ENCODE results near the gene CC2D1B. TPM values are rescaled to one million over a fixed set of nuclear protein-coding genes. Genes with fewer than 3 reads are reported as not detected.

Gene CC2D1B
- total RNA-seq, 1 donor from 2014 or later, result 43.1 TPM

DNA sequence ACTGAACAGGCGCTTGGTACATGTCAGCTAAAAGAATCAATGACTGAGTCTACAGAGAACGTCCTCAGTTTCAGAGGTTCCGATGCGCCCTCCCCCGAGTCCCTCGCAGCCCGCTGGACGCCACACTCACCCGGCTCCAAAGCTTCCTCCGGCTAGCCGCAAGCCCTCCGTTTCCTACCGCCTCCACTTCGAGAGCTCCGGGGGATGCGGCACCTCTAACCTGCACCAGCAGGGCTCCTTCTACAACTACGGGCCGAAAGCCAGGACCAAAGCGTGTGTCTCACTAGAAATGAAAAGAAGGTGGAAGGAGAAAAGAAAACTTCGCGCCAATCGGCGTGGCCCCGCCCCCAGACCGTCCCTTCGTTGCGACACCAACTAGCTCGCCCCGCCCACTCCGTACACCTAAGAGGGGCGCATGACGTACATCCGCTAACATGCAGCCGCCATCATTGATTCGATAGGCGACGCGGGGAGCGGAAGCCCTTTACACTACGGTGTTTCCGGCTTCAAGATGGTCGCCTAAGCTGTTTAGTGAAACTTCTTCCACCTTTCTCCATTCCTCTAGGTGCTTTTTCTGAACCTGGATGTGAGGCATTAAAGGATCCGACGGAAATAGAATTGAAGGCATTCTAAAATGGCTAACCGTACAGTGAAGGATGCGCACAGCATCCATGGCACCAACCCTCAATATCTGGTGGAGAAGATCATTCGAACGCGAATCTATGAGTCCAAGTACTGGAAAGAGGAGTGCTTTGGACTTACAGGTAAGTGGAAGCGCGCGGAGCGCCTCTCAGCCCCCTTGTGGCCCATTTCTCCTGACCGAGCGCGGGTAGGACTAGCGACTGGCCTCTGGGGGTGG lies 38.3 kb upstream of the CC2D1B start, which contains the start of the genes ORC1 and PRPF38A:
Gene ORC1, minus strand, starts transcription at position 308 of the 859 bp plus-strand sequence. CDS start 2,200 bp downstream, outside the sequence.
Gene PRPF38A, plus strand, starts transcription at position 487 of the 859 bp plus-strand sequence. Its CDS starts 148 bp downstream, at position 635.
- Mint-ChIP-seq H3K9me3 (ENCODE audit: unreplicated experiment) (no peaks in the 10 kb centered on the region), H3K27me3 (ENCODE audit: unreplicated experiment) (peaks cover 3% of the 10 kb centered on the region), H3K4me1 (ENCODE audit: unreplicated experiment) (peaks cover 21% of the 10 kb centered on the region), H3K36me3 (ENCODE audit: low read depth, unreplicated experiment) (peaks cover 16% of the 10 kb centered on the region), H3K4me3 (ENCODE audit: unreplicated experiment) (peak within 1 kb of the TSS; percentile 99), H3K27ac (ENCODE audit: unreplicated experiment) (peak within 1 kb of the TSS; percentile 99)
- TF ChIP-seq, protein P1, sequence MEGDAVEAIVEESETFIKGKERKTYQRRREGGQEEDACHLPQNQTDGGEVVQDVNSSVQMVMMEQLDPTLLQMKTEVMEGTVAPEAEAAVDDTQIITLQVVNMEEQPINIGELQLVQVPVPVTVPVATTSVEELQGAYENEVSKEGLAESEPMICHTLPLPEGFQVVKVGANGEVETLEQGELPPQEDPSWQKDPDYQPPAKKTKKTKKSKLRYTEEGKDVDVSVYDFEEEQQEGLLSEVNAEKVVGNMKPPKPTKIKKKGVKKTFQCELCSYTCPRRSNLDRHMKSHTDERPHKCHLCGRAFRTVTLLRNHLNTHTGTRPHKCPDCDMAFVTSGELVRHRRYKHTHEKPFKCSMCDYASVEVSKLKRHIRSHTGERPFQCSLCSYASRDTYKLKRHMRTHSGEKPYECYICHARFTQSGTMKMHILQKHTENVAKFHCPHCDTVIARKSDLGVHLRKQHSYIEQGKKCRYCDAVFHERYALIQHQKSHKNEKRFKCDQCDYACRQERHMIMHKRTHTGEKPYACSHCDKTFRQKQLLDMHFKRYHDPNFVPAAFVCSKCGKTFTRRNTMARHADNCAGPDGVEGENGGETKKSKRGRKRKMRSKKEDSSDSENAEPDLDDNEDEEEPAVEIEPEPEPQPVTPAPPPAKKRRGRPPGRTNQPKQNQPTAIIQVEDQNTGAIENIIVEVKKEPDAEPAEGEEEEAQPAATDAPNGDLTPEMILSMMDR (IDR thresholded peaks at IDR 0.05; ENCODE audit: unreplicated experiment), result peak; percentile 46
- peak; percentile 90 for DNase-seq (ENCODE audit: low spot score)

DNA sequence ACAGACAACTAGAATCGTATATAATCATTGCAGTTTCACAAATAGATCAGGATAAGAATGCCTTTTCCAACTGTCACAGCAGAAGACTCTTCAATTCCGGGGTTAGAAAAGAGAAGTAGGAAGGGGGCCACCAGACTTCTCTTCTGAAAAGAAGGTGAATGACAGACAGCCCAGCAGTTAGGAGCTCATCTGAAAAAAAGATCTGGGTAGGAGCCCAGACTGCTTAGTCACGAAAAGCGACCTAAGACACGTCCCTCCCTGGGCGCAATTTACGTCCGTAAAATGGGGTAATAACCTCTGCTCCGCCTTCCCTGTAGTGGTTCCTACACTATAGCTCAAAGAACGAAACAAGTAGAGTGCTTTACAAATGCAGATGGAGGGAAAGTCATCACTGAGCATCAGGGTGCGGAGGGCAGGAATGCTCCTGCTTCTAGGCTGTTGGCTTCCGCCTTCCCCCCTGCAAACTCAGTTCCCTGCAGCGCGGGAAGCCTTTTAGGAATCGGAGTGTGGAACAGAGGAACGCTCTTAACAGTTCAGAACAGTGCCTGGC lies 37.6 kb upstream of the CC2D1B start:
- peaks cover 3% of the 10 kb centered on the region for H3K27me3 Mint-ChIP-seq (ENCODE audit: unreplicated experiment)
- no peak for DNase-seq (ENCODE audit: low spot score)
- H3K9me3 Mint-ChIP-seq (ENCODE audit: unreplicated experiment), result no peaks in the 10 kb centered on the region

DNA sequence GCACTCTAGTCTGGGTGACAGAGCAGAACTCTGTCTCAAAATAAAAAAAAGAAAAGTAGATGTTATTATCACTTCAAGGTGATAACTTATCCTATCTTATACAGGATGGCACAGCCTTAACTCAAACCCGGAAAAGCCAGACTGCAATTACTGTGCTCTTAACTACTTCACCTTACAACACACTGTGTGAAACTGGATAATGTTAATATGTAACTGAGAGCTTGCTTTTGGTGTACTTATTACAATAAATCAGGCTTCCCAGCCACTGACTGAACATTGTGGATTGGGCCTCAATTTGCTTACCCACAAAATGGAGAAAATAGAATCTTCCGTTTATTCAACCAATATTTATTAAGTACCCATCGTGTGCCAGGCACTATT lies 36.8 kb upstream of the CC2D1B start:
- Mint-ChIP-seq H3K4me3 (ENCODE audit: unreplicated experiment) (no peak overlapping the region), H3K27ac (ENCODE audit: unreplicated experiment) (no peak overlapping the region), H3K9me3 (ENCODE audit: unreplicated experiment) (no peaks in the 10 kb centered on the region), H3K36me3 (ENCODE audit: low read depth, unreplicated experiment) (peaks cover 7% of the 10 kb centered on the region), H3K27me3 (ENCODE audit: unreplicated experiment) (peaks cover 3% of the 10 kb centered on the region), H3K4me1 (ENCODE audit: unreplicated experiment) (peaks cover 21% of the 10 kb centered on the region)
- DNase-seq (ENCODE audit: low spot score), result no peak
- TF ChIP-seq, protein P1 (IDR thresholded peaks at IDR 0.05; ENCODE audit: unreplicated experiment), result no peak

More for the DNA sequence above, 37.6 kb upstream of the CC2D1B start:
- Mint-ChIP-seq H3K4me3 (ENCODE audit: unreplicated experiment) (peak overlapping the region; percentile 99), H3K36me3 (ENCODE audit: low read depth, unreplicated experiment) (peaks cover 11% of the 10 kb centered on the region), H3K4me1 (ENCODE audit: unreplicated experiment) (peaks cover 21% of the 10 kb centered on the region), H3K27ac (ENCODE audit: unreplicated experiment) (peak overlapping the region; percentile 99)
- TF ChIP-seq, protein P1 (IDR thresholded peaks at IDR 0.05; ENCODE audit: unreplicated experiment), result no peak

DNA sequence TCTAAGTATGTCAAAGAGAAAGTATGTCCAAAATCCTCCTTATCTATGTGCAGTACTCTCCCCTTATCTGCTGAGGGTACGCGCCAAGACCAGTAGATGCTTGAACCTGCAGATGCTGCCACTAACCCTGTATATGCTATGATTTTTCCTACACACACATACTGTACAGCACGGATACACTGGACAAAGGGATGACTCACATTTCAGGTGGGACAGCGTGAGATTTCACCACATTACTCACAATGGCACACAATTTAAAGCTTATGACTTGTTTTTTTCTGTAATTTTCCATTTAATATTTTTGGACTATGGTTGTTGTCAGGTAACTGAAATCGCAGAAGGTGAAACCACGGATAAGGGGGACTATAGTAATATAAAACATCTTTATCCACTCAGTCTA lies 34.1 kb upstream of the CC2D1B start:
- Mint-ChIP-seq H3K9me3 (ENCODE audit: unreplicated experiment) (no peaks in the 10 kb centered on the region), H3K4me3 (ENCODE audit: unreplicated experiment) (no peak overlapping the region), H3K4me1 (ENCODE audit: unreplicated experiment) (peaks cover 10% of the 10 kb centered on the region), H3K36me3 (ENCODE audit: low read depth, unreplicated experiment) (peaks cover 10% of the 10 kb centered on the region), H3K27me3 (ENCODE audit: unreplicated experiment) (peaks cover 3% of the 10 kb centered on the region), H3K27ac (ENCODE audit: unreplicated experiment) (no peak overlapping the region)
- DNase-seq (ENCODE audit: low spot score), result no peak
- TF ChIP-seq, protein P1 (IDR thresholded peaks at IDR 0.05; ENCODE audit: unreplicated experiment), result no peak

DNA sequence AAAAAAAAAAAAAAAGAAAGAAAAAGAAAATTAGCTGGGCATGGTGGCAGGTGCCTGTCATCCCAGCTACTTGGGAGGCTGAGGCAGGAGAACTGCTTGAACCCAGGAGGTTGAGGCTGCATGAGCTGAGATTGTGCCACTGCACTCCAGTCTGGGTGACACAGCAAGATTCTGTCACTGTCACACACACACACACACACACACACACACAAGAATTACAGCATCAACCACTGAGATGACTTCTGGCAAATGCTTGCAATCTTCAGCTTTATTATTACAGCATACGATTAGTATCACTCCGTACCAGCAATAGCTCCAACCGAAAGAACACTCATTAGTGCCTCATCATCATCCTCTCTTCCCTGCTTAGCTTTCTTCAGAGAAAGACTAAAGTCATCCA lies 33.6 kb upstream of the CC2D1B start:
- no peak overlapping the region for H3K4me3 Mint-ChIP-seq (ENCODE audit: unreplicated experiment)
- peaks cover 3% of the 10 kb centered on the region for H3K27me3 Mint-ChIP-seq (ENCODE audit: unreplicated experiment)
- peaks cover 9% of the 10 kb centered on the region for H3K36me3 Mint-ChIP-seq (ENCODE audit: low read depth, unreplicated experiment)
- H3K4me1 Mint-ChIP-seq (ENCODE audit: unreplicated experiment), result peaks cover 9% of the 10 kb centered on the region
- TF ChIP-seq, protein P1 (IDR thresholded peaks at IDR 0.05; ENCODE audit: unreplicated experiment), result no peak
- H3K27ac Mint-ChIP-seq (ENCODE audit: unreplicated experiment), result no peak overlapping the region
- no peak for DNase-seq (ENCODE audit: low spot score)
- no peaks in the 10 kb centered on the region for H3K9me3 Mint-ChIP-seq (ENCODE audit: unreplicated experiment)
